OCI-M2 (cell line): ENCODE results near the gene KRT73.

ENCODE experiments used
- DNase-seq: peaks from one replicate; lab custom pipeline; 2025; ENCODE audit not compliant: unreplicated experiment; lab: John Stamatoyannopoulos, UW

The KRT73 gene

DNA sequence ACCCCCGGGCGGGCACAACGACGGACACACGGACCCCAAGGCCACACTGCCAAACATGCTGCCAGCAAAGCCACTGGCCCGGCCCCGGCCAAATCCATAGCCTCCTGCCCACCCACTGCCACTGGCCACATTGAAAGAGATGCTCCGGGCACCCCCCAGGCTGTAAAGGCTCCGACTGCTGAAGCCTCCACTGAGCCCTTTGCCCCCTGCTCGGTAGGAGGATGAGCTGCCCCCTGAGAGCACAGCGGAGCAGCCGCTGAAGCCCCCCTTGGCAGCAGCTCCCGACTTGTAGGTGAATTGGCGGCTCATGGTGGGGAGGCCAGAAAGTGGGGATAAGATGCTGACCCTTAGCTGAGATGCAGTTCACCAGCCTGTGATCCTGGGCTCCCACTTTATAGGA lies at the start of gene KRT73:
Gene KRT73, minus strand, starts transcription at position 344 of the 400 bp plus-strand sequence. Its CDS starts 35 bp downstream, at position 309.
- no peak for DNase-seq

DNA sequence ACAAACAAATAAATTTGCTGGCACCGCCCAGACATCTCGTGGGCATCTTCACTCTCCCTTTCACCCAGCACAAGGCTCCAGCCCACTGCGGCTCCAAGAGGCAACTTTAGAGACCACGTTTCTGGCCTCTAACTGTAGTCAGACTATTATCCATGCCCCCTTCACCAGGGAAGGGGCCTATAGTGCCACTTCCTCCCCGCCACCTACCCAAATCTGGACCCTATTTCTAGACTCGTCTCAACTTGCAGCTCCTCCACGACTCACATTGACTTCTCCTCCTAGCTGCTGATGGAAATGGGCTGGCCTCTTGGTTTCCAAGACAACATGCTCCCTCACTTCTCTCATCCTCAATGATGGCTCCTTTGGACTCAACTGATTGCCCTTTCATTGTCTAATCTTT lies 49.6 kb upstream of the KRT73 start:
- no peak for DNase-seq

GRCh38 chr12:52667509-52667908 lies 49.1 kb upstream of the KRT73 start:
- no peak for DNase-seq

- no peak for DNase-seq
Measured at GRCh38 chr12:52666471-52666870, 48.1 kb upstream of the KRT73 start.

DNA sequence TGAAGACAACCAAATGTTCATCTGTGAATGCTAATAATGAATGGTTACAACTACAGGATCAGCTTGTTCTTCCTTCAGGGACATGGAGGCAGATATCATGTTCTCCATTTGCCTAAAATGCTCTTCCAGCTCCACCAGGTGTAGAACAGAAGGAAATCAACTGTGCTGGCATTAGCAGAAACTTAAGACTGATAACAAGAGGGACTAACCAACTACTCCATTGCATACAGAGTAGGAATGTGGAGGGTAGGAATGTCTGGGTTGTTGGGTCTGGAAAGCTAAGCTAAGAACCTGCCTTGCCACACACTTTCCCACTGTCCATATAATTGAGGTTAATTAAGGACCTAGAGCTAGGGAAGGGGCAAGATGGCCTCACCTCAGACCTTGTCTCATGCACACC lies 45.1 kb upstream of the KRT73 start:
- DNase-seq = no peak

DNA sequence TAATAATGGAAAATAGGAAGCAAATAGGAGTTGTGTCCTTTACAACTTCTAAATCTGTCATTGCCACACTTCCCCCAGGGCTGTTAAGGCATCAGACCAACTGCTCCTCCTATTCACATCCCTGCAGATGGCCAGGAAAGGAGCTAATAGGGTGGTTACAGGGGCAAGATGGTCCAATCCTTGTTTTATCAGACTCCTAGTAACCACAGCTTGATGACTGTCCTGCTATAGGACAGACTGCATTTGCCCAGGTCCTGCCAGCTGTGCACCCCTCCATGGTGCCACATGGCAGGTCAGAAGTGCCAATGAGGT lies 44.5 kb upstream of the KRT73 start:
- DNase-seq = no peak

DNA sequence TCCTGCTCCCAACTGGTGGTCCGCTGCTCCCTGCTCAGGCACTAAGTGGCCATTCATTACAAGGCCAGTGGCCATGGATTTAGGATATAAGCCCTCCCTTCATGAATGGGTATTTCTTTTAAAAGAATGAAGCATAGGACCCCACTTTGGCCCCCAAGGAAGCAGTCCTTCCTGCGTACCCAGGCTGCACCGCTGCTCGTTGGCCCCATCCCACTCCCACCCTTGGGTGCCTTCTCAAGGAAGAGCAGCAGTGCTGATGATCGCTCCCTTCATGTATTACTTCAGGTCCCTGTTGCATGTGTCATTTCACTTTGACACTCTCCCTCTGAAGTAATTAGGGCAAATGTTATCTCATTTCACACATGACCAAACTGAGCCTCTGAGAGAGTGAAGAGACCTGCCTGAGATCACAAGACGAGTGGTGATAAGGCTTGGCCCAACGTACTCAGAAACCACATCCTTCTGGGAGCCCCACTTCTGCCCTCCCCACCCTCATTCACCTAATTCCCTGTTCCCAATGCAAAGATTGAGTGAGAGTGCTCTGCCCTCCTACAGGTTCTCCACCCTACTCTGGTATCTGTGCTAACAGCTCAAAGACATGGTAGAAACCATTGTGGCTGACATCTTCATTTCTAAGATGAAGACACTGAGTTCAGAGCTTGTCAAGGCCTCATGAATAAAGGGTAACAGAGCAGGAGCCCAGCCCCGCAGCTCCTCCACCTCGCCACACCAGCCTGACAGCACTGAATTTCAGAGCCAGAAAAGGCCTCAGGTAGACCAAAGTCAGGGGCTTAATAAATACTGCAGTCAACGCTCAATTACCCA lies 43.9 kb upstream of the KRT73 start:
- DNase-seq = no peak

DNA sequence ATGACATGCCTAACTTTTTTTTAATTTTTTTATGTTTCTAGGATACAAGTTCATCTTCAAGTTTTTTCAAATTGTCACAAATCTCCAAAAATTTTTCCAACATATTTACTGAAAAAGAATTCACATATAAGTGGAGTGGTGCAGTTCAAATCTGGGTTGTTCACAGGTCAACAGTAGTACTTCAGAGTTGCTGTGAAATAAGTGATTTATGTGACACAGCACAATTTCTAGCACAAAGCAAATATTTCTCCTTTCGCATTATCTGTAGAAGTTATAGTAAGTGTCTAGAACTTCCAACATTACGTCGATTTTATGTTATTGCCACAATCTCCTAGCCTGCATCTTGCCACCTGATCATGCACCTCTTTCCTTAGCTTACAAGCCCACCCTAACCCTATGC lies 43.3 kb upstream of the KRT73 start:
- DNase-seq = no peak

- no peak for DNase-seq
Measured at GRCh38 chr12:52660934-52661499, 42.7 kb upstream of the KRT73 start.

DNA sequence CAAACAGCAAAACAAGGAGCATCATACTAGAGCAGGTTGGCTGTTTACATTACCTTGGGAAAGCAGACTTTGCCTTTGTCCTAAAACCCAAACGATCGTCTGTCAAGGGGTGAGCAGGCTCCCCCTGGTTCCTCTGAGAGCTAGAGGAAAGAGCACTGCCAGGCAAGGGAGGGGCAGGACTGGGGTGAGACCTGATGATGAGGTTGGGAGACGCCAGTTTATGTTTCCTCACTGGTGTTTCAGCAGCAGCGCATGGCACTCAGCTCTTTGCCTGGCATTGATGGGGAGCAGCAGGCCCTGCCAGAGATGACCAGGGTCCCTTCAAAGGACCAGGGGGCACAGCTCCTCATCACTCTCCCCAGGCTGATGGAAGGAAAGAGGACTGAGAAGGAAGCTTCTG lies 41.6 kb upstream of the KRT73 start:
- no peak for DNase-seq

DNA sequence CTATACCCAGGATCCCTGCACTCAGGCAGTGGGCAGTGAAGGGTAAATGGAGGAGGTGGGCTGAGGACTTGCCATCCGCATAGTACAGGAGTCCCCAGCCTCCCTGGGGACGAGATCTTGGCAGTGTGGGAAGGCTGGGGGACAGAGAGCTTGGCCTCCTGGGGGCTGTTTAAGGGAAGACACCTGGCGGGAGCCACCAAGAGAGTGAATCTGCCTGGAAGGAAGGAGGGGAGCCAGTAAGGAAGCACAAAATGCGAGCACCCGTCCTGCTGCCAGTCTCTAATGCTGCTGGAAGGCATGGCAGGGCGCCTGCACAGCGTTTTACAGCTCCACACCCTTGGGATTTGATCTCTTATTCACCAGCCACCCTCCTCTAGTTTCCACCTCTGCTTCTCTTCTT lies 41.0 kb upstream of the KRT73 start:
- DNase-seq = no peak

DNA sequence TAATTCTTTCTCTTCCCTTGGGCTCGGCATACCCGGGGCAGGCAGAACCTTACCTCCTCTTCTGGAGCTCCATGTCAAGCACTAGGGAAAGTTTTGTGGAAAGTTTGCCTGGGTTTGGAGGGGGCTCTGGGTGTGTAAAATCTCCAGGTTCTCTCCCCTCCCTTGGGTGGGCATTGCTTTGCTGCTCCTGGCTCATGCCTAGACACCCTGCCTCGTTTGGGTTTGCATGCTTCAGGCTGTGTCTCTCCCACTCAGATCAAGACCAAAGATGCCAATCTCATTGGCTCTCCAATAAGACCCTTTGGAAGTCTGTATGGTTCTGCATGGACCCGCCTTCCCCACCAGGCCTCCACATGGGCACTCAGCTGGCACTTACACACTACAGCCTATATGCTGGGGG lies 39.8 kb upstream of the KRT73 start:
- DNase-seq = no peak

GRCh38 chr12:52657250-52657902 lies 39.0 kb upstream of the KRT73 start:
- no peak for DNase-seq

GRCh38 chr12:52656616-52657015 lies 38.3 kb upstream of the KRT73 start:
- DNase-seq = no peak

DNA sequence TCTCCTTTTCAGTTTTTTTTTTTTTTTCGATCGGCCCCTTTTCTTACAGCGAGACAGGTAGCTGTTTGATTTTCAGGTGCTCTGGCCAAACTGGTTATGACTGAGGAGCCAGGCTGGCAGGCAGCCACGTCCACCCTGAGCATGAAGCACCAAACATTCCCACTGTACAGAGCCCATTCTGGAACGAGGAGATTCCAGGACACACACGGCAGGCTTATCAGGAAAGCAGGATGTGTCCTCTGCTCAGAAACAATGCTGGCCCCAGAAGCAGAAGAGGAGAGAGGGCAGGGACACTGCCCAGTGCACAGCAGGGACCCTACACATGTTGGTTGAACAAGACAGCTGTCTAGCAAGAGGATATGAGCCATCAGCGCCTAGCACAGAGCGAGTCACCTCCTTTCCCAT lies 37.4 kb upstream of the KRT73 start:
- no peak for DNase-seq

DNA sequence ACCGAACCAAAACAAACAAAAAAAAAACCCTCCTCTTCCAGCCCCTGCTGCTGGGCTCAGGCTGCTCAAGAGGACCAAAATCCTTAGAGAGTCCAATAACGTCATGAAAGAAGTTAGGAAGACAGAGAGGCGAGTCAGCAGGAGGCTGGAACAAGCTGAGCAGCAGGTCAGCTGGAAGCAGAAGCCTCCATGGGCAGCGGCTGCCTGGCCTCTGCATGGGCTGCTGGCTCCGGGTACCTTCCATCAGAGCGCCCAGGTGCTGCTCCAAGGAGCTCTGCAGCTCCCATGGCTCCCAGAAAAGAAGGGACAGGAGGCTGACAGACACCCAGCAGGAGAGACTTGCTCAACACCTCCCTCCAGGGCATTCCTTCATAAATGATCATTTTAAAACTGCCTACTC lies 36.9 kb upstream of the KRT73 start:
- no peak for DNase-seq

DNA sequence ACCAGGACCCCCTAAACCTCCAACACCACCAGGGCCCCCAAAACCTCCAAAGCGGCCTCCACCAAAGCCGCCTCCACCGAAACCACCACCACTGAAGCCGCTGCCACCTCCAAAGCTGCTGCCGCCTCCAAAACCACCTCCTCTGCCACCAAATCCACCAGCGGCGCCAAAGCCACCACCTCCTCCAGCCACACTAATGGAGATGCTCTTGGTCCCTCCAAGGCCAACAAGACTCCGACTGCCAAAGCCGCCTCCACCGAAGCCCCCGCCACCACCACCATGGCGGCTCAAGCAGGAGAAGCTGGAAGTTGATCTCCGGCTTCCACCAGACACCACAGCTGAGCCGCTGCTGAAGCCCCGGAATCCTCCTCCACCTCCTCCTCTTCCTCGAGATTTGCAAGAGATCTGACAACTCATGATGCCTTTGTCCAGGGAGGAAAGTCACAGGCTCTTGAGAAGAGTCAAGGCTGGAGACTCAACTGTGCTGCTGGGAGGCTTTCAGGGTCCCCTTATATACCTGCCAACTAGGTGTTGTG lies 33.4 kb upstream of the KRT73 start, which contains the start of gene KRT2:
Gene KRT2, minus strand, starts transcription at position 486 of the 536 bp plus-strand sequence. Its CDS starts 69 bp downstream, at position 417.
- no peak for DNase-seq

DNA sequence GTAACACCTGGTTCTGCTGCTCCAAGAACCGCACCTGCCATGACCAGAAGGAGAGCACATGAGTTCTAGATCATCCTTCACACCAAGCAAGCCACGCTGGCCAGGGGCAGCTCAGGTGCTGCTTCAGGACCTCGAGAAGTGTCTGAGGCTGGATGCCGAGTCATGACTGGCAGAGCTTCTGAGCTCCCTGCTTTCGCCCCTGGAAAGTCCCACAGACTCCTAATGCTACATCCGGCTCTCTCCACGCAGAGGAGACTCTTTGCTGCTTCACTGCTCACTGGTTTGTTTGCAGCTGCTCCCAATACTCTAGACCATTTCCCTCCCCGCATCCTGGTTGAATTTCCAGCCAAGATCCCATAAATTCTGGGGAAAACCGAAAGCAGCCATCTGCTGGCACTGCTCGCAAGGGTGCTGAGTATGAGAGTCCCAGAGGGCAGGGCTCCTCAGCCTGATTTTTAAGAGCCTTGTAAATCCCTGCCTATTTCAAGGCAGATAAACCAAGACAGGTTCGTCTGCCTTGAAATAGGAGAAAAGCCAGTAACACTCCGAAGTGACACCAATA lies 32.2 kb upstream of the KRT73 start:
- no peak for DNase-seq

DNA sequence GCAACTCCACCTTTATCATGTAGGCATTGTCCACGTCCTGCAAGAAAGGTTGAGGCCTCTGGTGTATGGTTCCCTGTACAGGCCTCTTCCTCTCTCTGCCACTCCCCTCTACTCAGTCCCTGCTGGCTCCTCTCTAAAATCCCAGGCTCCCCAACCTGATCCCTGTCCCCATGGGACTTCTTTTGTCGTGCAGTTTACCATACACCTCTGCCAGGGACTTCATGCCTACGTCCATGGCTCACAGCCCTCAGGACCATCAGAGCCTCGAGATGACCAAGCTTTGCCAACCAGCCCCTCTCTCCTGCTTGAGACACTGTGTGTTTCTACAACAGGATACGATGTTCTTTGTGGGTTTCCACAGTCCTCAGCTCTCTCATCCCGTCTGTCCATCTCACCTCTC lies 30.7 kb upstream of the KRT73 start:
- no peak for DNase-seq

DNA sequence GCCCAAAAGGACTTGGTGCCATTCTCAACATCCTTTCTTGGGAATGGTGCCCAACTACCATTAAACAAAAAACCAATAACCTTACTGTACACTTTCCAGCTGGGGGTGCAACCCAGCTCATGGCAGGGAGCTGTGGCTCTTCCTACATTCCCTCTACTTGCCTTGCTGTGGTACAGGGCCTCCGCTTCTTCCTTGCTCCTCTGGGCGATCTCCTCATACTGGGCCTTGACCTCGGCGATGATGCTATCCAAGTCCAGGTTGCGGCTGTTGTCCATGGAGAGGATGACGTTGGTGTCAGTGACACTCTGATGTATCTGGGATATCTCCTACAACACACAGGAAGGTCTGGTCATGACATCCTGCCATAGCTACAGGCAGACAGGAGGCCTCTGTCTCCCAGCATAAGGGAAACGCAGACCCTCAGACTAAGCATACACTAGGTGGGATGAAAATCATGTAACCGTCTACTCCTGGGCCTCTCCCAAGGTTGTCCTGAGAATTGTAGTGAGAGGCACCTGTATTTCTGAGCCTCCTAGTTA lies 29.7 kb upstream of the KRT73 start:
- no peak for DNase-seq

- no peak for DNase-seq
Measured at GRCh38 chr12:52647601-52648000, 29.2 kb upstream of the KRT73 start.
